ENCODE results near the gene OLFM3.

Gene OLFM3

DNA sequence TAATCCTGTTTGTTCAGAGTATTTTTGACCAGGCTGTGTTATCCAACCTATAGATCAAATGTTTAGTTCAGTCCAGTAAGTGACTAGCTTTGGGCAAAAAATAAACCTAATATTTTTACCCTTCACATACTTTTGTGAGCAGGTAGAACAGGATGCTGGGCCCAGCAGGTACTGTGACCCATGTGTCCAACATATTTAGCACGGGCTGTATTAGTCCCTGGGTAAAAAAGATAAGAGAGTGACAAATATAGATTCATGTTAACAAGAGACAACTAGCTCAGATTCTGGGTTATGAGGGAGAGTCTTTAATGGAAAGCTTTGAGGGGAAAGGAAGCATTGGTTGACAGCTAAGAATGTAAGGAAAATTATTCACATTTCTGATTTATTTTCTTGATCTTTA, 43.1 kb downstream of the OLFM3 start:
- no peak overlapping the region for H3K4me3 ChIP-seq (ENCODE audit: low read depth in 1 of 2, low read length in 2 of 2)
- H3K9ac ChIP-seq (ENCODE audit: low read depth in 1 of 2, low read length in 2 of 2), result no peak overlapping the region
- H3K36me3 ChIP-seq (ENCODE audit: control insufficient read depth in 1 of 2, insufficient read depth in 2 of 2, low read length in 2 of 2), result no peaks in the 10 kb centered on the region
- no peaks in the 10 kb centered on the region for H3K27me3 ChIP-seq (ENCODE audit: control insufficient read depth in 1 of 2, insufficient read depth in 2 of 2, low read length in 2 of 2)
- no peaks in the 10 kb centered on the region for H3K9me3 ChIP-seq (ENCODE audit: control insufficient read depth in 1 of 2, low read length in 2 of 2)
- H3K4me1 ChIP-seq (ENCODE audit: control insufficient read depth in 1 of 2, insufficient read depth in 2 of 2, low read length in 2 of 2), result no peaks in the 10 kb centered on the region
- H3K27ac ChIP-seq (ENCODE audit: low read depth, low read length), result no peak overlapping the region

DNA sequence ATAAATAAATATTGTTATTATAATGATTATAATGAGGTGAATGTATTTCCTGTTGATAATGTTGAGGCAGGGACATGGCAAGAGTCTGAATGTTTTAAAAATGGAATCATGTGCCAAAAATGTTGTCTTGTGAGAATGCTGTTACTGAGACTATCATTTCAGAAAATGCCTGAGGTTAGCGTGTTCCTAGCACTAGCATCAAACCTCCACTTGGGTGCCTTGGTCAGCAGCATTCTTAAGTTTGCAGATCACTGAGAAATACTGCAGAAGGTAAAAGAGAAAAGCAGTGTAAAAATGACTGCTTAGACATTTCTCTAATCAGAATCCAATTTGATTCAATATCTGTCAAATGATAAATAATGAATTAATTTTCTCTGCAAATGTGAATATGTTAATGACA, 50.8 kb downstream of the OLFM3 start:
- Histone ChIP-seq H3K9me3 (ENCODE audit: control insufficient read depth in 1 of 2, low read length in 2 of 2) (no peaks in the 10 kb centered on the region), H3K27me3 (ENCODE audit: control insufficient read depth in 1 of 2, insufficient read depth in 2 of 2, low read length in 2 of 2) (no peaks in the 10 kb centered on the region), H3K36me3 (ENCODE audit: control insufficient read depth in 1 of 2, insufficient read depth in 2 of 2, low read length in 2 of 2) (no peaks in the 10 kb centered on the region), H3K4me3 (ENCODE audit: low read depth in 1 of 2, low read length in 2 of 2) (no peak overlapping the region), H3K9ac (ENCODE audit: low read depth in 1 of 2, low read length in 2 of 2) (no peak overlapping the region), H3K4me1 (ENCODE audit: control insufficient read depth in 1 of 2, insufficient read depth in 2 of 2, low read length in 2 of 2) (no peaks in the 10 kb centered on the region), H3K27ac (ENCODE audit: low read depth, low read length) (no peak overlapping the region)

DNA sequence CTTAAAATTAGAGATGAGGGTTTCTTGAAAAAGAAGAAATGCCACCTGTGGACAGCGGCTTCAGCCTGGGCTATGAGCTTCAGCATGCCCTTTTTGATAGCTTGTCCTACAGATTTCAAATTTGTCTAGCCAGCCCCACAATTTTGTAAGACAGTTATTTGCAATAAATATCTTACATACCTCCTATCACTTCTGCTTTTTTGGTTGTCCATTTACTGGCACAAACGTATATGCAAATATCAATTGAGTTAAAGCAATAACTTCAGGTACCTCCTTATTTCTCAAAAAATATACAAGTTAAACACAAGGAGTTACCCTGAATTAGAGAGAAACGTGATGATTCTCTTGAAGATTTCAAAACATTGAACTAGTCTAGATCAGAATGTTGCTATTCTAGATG, 53.5 kb downstream of the OLFM3 start:
- H3K9ac ChIP-seq (ENCODE audit: low read depth in 1 of 2, low read length in 2 of 2), result no peak overlapping the region
- H3K27ac ChIP-seq (ENCODE audit: low read depth, low read length), result no peak overlapping the region
- H3K4me3 ChIP-seq (ENCODE audit: low read depth in 1 of 2, low read length in 2 of 2), result no peak overlapping the region
- H3K27me3 ChIP-seq (ENCODE audit: control insufficient read depth in 1 of 2, insufficient read depth in 2 of 2, low read length in 2 of 2), result no peaks in the 10 kb centered on the region
- H3K9me3 ChIP-seq (ENCODE audit: control insufficient read depth in 1 of 2, low read length in 2 of 2), result no peaks in the 10 kb centered on the region
- no peaks in the 10 kb centered on the region for H3K4me1 ChIP-seq (ENCODE audit: control insufficient read depth in 1 of 2, insufficient read depth in 2 of 2, low read length in 2 of 2)
- no peaks in the 10 kb centered on the region for H3K36me3 ChIP-seq (ENCODE audit: control insufficient read depth in 1 of 2, insufficient read depth in 2 of 2, low read length in 2 of 2)

DNA sequence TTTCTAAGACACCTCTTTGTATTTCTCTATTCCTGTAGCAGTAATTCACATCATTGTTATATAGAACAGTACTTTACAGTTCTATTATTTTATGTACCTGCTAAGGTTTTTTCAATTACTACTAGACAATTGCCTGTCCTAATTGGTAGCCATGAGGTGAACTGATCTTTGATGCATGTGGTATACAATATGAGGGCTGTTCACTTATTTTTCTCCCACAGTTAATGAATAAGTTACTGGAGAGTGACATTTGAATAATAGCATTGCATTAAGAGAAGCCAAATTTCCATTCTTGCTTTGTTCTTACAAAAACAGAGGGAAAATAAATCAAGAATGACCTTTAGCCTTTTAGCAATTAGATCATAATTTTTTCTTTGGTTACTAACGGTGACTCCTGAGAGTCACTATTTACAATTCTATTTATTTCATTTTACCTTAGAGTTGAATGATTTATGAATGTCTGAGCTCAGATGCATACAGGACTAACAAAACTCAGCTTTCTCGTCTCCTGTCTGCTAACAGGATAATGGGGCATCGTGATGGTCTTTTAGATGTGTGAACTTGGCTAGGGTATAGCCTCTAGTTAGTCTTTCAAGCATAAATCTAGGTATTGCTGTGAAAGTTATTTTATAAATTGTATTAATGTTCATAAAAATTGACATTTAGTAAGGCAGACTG, 54.1 kb downstream of the OLFM3 start:
- no peak overlapping the region for H3K9ac ChIP-seq (ENCODE audit: low read depth in 1 of 2, low read length in 2 of 2)
- H3K36me3 ChIP-seq (ENCODE audit: control insufficient read depth in 1 of 2, insufficient read depth in 2 of 2, low read length in 2 of 2), result no peaks in the 10 kb centered on the region
- H3K9me3 ChIP-seq (ENCODE audit: control insufficient read depth in 1 of 2, low read length in 2 of 2), result no peaks in the 10 kb centered on the region
- no peak overlapping the region for H3K27ac ChIP-seq (ENCODE audit: low read depth, low read length)
- no peaks in the 10 kb centered on the region for H3K27me3 ChIP-seq (ENCODE audit: control insufficient read depth in 1 of 2, insufficient read depth in 2 of 2, low read length in 2 of 2)
- no peak overlapping the region for H3K4me3 ChIP-seq (ENCODE audit: low read depth in 1 of 2, low read length in 2 of 2)
- no peaks in the 10 kb centered on the region for H3K4me1 ChIP-seq (ENCODE audit: control insufficient read depth in 1 of 2, insufficient read depth in 2 of 2, low read length in 2 of 2)

DNA sequence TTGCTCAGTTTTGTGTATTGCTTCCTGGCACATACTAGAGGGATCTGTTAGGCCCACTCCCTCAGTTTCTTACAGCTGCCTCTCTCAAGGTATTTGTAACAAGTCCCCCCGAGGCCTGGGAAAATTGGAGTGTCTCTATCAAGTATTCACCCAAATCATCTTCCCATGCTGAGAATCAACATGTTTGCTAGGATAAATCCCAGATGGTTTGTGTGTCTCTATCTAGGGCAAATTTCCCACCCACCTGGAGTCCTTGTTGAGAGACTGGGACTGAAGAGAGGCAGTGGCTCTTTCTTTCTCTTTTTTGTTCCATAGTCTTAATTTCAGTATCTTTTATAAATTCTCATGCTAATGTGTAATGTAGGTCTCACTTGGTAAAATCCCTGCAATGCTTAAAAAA, 58.0 kb downstream of the OLFM3 start:
- H3K4me1 ChIP-seq (ENCODE audit: control insufficient read depth in 1 of 2, insufficient read depth in 2 of 2, low read length in 2 of 2), result no peaks in the 10 kb centered on the region
- H3K9ac ChIP-seq (ENCODE audit: low read depth in 1 of 2, low read length in 2 of 2), result no peak overlapping the region
- H3K36me3 ChIP-seq (ENCODE audit: control insufficient read depth in 1 of 2, insufficient read depth in 2 of 2, low read length in 2 of 2), result no peaks in the 10 kb centered on the region
- no peak overlapping the region for H3K27ac ChIP-seq (ENCODE audit: low read depth, low read length)
- no peak overlapping the region for H3K4me3 ChIP-seq (ENCODE audit: low read depth in 1 of 2, low read length in 2 of 2)
- H3K9me3 ChIP-seq (ENCODE audit: control insufficient read depth in 1 of 2, low read length in 2 of 2), result no peaks in the 10 kb centered on the region
- no peaks in the 10 kb centered on the region for H3K27me3 ChIP-seq (ENCODE audit: control insufficient read depth in 1 of 2, insufficient read depth in 2 of 2, low read length in 2 of 2)

DNA sequence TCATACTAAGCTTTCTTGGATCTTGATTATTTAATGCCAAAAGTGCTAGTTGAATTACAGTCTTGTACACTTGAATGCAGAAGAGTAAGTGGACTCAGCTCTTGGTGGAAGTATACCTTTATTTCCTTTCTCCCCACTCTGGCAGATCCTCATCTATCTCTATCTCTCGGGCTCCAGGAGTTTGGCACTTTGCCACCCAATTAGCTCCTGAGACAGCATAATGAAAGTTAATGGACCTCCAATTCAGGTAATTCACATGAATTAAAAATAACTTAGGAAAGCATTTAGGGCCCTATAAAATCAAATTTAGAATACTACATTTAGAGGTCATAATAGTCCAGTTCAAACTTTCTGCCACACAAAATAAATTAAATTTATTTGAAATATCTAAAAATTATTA, 67.4 kb downstream of the OLFM3 start:
- H3K27me3 ChIP-seq (ENCODE audit: control insufficient read depth in 1 of 2, insufficient read depth in 2 of 2, low read length in 2 of 2), result no peaks in the 10 kb centered on the region
- no peak overlapping the region for H3K4me3 ChIP-seq (ENCODE audit: low read depth in 1 of 2, low read length in 2 of 2)
- no peak overlapping the region for H3K27ac ChIP-seq (ENCODE audit: low read depth, low read length)
- no peak overlapping the region for H3K9ac ChIP-seq (ENCODE audit: low read depth in 1 of 2, low read length in 2 of 2)
- no peaks in the 10 kb centered on the region for H3K4me1 ChIP-seq (ENCODE audit: control insufficient read depth in 1 of 2, insufficient read depth in 2 of 2, low read length in 2 of 2)
- no peaks in the 10 kb centered on the region for H3K36me3 ChIP-seq (ENCODE audit: control insufficient read depth in 1 of 2, insufficient read depth in 2 of 2, low read length in 2 of 2)
- no peaks in the 10 kb centered on the region for H3K9me3 ChIP-seq (ENCODE audit: control insufficient read depth in 1 of 2, low read length in 2 of 2)

DNA sequence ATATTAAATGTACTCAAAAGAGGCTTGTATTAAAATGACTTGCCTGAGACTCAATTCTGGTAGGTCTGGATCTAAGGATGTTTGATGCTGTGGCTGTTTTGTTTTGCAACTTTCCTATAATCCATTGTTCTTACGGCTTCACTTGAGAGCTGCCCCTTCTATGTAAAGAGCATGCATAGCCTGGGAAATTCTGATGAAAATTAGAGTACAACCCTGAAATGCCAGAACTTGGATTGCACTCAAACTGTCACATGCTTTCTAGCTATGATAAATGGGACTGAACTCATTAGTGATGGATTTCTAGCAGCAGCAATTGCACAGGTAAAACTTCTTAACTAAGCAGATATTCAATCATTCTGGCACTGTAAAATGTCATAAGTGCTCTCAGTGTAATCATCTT, 67.9 kb downstream of the OLFM3 start:
- H3K4me3 ChIP-seq (ENCODE audit: low read depth in 1 of 2, low read length in 2 of 2), result no peak overlapping the region
- no peak overlapping the region for H3K27ac ChIP-seq (ENCODE audit: low read depth, low read length)
- no peak overlapping the region for H3K9ac ChIP-seq (ENCODE audit: low read depth in 1 of 2, low read length in 2 of 2)
- H3K4me1 ChIP-seq (ENCODE audit: control insufficient read depth in 1 of 2, insufficient read depth in 2 of 2, low read length in 2 of 2), result no peaks in the 10 kb centered on the region
- no peaks in the 10 kb centered on the region for H3K36me3 ChIP-seq (ENCODE audit: control insufficient read depth in 1 of 2, insufficient read depth in 2 of 2, low read length in 2 of 2)
- no peaks in the 10 kb centered on the region for H3K27me3 ChIP-seq (ENCODE audit: control insufficient read depth in 1 of 2, insufficient read depth in 2 of 2, low read length in 2 of 2)
- H3K9me3 ChIP-seq (ENCODE audit: control insufficient read depth in 1 of 2, low read length in 2 of 2), result no peaks in the 10 kb centered on the region

DNA sequence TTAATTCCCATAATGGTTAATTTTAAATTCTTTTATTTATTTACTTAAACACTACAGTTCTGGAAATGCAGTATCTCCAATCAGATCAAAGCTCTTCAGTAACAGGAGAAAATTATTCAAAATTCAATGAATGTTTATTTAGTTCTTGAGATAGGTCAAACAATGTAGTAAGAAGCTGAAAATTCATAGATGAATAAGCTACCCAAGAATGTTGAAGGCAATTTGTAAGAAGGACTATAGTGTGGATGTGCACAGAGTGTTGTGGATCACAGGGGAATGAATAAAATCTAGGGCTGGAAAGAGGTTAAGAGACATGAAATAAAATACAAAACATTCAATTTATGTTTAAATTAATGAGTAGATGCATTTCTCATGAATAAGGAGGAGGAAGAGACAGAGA, 72.0 kb downstream of the OLFM3 start:
- H3K4me3 ChIP-seq (ENCODE audit: low read depth in 1 of 2, low read length in 2 of 2), result no peak overlapping the region
- no peak overlapping the region for H3K27ac ChIP-seq (ENCODE audit: low read depth, low read length)
- H3K4me1 ChIP-seq (ENCODE audit: control insufficient read depth in 1 of 2, insufficient read depth in 2 of 2, low read length in 2 of 2), result no peaks in the 10 kb centered on the region
- H3K36me3 ChIP-seq (ENCODE audit: control insufficient read depth in 1 of 2, insufficient read depth in 2 of 2, low read length in 2 of 2), result no peaks in the 10 kb centered on the region
- H3K9ac ChIP-seq (ENCODE audit: low read depth in 1 of 2, low read length in 2 of 2), result no peak overlapping the region
- H3K27me3 ChIP-seq (ENCODE audit: control insufficient read depth in 1 of 2, insufficient read depth in 2 of 2, low read length in 2 of 2), result no peaks in the 10 kb centered on the region
- no peaks in the 10 kb centered on the region for H3K9me3 ChIP-seq (ENCODE audit: control insufficient read depth in 1 of 2, low read length in 2 of 2)

DNA sequence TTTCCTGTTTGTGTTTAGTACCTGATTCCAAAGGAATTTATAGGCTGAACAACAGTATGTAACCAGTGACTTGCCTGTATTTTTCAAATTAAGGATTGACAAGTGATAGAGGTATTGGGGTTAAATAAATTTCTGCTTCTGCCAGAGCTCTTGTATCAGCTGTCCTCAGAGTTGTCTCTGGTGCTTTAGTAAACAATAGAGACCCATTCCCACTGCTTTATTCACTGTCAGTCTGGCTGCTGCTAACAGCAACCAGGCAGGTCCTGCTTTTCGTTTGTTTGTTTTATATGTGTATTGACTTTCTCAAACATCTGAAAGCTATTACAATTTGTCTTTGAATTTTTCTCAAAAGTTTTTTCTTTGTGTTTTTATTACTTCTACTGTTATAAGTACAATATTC, 76.1 kb downstream of the OLFM3 start:
- H3K27ac ChIP-seq (ENCODE audit: low read depth, low read length), result no peak overlapping the region
- H3K36me3 ChIP-seq (ENCODE audit: control insufficient read depth in 1 of 2, insufficient read depth in 2 of 2, low read length in 2 of 2), result no peaks in the 10 kb centered on the region
- no peak overlapping the region for H3K4me3 ChIP-seq (ENCODE audit: low read depth in 1 of 2, low read length in 2 of 2)
- H3K4me1 ChIP-seq (ENCODE audit: control insufficient read depth in 1 of 2, insufficient read depth in 2 of 2, low read length in 2 of 2), result no peaks in the 10 kb centered on the region
- no peaks in the 10 kb centered on the region for H3K27me3 ChIP-seq (ENCODE audit: control insufficient read depth in 1 of 2, insufficient read depth in 2 of 2, low read length in 2 of 2)
- H3K9me3 ChIP-seq (ENCODE audit: control insufficient read depth in 1 of 2, low read length in 2 of 2), result no peaks in the 10 kb centered on the region
- H3K9ac ChIP-seq (ENCODE audit: low read depth in 1 of 2, low read length in 2 of 2), result no peak overlapping the region

DNA sequence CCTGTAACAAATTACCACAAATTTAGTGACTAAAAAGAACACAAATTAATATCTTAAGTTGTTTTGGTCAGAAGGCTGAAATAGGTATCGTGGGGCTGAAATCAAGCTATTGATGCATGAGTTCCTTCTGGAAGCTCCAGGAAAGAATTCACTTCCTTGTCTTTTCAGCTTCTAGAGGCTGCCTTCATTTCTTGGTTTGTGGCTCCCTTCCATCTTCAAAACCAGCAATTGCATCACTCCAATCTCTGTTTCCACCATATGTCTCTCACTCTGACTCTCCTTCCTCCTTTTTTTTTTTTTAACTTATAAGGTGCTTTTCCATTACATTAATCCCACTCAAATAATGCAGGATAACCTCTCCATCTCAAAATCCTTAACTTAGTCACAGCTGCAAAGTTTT, 78.4 kb downstream of the OLFM3 start:
- no peak overlapping the region for H3K9ac ChIP-seq (ENCODE audit: low read depth in 1 of 2, low read length in 2 of 2)
- H3K27ac ChIP-seq (ENCODE audit: low read depth, low read length), result no peak overlapping the region
- H3K4me1 ChIP-seq (ENCODE audit: control insufficient read depth in 1 of 2, insufficient read depth in 2 of 2, low read length in 2 of 2), result no peaks in the 10 kb centered on the region
- H3K27me3 ChIP-seq (ENCODE audit: control insufficient read depth in 1 of 2, insufficient read depth in 2 of 2, low read length in 2 of 2), result no peaks in the 10 kb centered on the region
- H3K9me3 ChIP-seq (ENCODE audit: control insufficient read depth in 1 of 2, low read length in 2 of 2), result no peaks in the 10 kb centered on the region
- H3K4me3 ChIP-seq (ENCODE audit: low read depth in 1 of 2, low read length in 2 of 2), result no peak overlapping the region
- H3K36me3 ChIP-seq (ENCODE audit: control insufficient read depth in 1 of 2, insufficient read depth in 2 of 2, low read length in 2 of 2), result no peaks in the 10 kb centered on the region

DNA sequence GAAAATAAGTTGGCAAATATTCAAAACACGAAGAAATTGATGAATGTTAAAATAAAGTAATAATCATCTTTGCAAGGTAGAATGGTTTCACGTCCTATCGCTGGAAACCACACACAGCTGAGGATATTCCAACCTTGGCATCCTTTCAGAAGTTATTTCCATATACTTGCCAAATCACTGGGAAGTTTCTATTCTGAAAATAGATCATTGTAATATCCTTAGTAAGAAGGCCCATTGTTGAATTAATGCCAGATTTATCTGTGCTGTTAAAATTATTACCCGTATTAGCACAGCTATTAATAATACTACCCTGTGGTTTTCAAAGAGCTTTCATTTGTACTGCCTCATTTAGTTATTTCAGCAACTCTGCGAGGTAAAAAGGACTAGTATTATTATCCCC, 81.1 kb downstream of the OLFM3 start:
- Histone ChIP-seq H3K4me1 (ENCODE audit: control insufficient read depth in 1 of 2, insufficient read depth in 2 of 2, low read length in 2 of 2) (no peaks in the 10 kb centered on the region), H3K36me3 (ENCODE audit: control insufficient read depth in 1 of 2, insufficient read depth in 2 of 2, low read length in 2 of 2) (no peaks in the 10 kb centered on the region), H3K27me3 (ENCODE audit: control insufficient read depth in 1 of 2, insufficient read depth in 2 of 2, low read length in 2 of 2) (no peaks in the 10 kb centered on the region), H3K4me3 (ENCODE audit: low read depth in 1 of 2, low read length in 2 of 2) (no peak overlapping the region), H3K27ac (ENCODE audit: low read depth, low read length) (no peak overlapping the region), H3K9me3 (ENCODE audit: control insufficient read depth in 1 of 2, low read length in 2 of 2) (no peaks in the 10 kb centered on the region), H3K9ac (ENCODE audit: low read depth in 1 of 2, low read length in 2 of 2) (no peak overlapping the region)

Measured in duodenal mucosa (tissue), 2 donors.